ENCODE data around the gene NDUFA3.

NDUFA3 gene

GRCh38 chr19:54138489-54139256 is 36.0 kb downstream of the NDUFA3 start:
- FAIRE-seq, result no peak

GRCh38 chr19:54141356-54141755 is 38.7 kb downstream of the NDUFA3 start:
- FAIRE-seq, result no peak

- FAIRE-seq, result no peak
Measured at GRCh38 chr19:54142166-54142780, 39.6 kb downstream of the NDUFA3 start.

GRCh38 chr19:54145541-54146158 is 43.0 kb downstream of the NDUFA3 start:
- no peak for FAIRE-seq

GRCh38 chr19:54147676-54148075 is 45.0 kb downstream of the NDUFA3 start:
- no peak for FAIRE-seq

- no peak for FAIRE-seq
Measured at GRCh38 chr19:54148158-54148557, 45.5 kb downstream of the NDUFA3 start.

GRCh38 chr19:54149021-54149812 is 46.6 kb downstream of the NDUFA3 start:
- no peak for FAIRE-seq

- no peak for FAIRE-seq
Measured at GRCh38 chr19:54151362-54152035, 48.8 kb downstream of the NDUFA3 start.

- no peak for FAIRE-seq
Measured at GRCh38 chr19:54152267-54152666, 49.6 kb downstream of the NDUFA3 start.

GRCh38 chr19:54152878-54153524 is 50.3 kb downstream of the NDUFA3 start:
- no peak for FAIRE-seq

- FAIRE-seq, result no peak
Measured at GRCh38 chr19:54153731-54154326, 51.2 kb downstream of the NDUFA3 start.

GRCh38 chr19:54154603-54155345 is 52.1 kb downstream of the NDUFA3 start:
- no peak for FAIRE-seq

GRCh38 chr19:54155694-54156093 is 53.0 kb downstream of the NDUFA3 start:
- no peak for FAIRE-seq

- FAIRE-seq, result no peak
Measured at GRCh38 chr19:54156490-54156889, 53.8 kb downstream of the NDUFA3 start.

GRCh38 chr19:54156953-54157352 is 54.3 kb downstream of the NDUFA3 start:
- FAIRE-seq, result no peak

All from endometrium (tissue), 2 donors.